OCI-LY1 (cell line): ENCODE results near the gene CHN1.
A peak's percentile ranks its signal among the peaks of the same experiment; 100 is the strongest.

Experiments
- H2AFZ ChIP-seq: fragments of 200-600 bp; sonication (generic), shearing (Covaris generic); 2 replicates; pipeline ENCODE4 v1.6.0; 2014; ENCODE audit warnings: antibody characterized with exemption, mild to moderate bottlenecking, low read length
- H3F3A ChIP-seq: fragments of 200-600 bp; sonication (generic), shearing (Covaris generic); 2 replicates; pipeline ENCODE4 v1.6.0; 2014; ENCODE audit warnings: mild to moderate bottlenecking, antibody characterized with exemption, low read length, moderate library complexity; ENCODE audit not compliant: insufficient read depth
- H3K27ac ChIP-seq: fragments of 200-600 bp; sonication (generic); 2 replicates; pipeline ENCODE4 v1.5.1; 2014; ENCODE audit warnings: low read length, mixed run types, mild to moderate bottlenecking, low read depth; ENCODE audit not compliant: poor library complexity, severe bottlenecking
- H3K27me3 ChIP-seq: fragments of 200-600 bp; sonication (generic); 2 replicates; pipeline ENCODE4 v1.6.0; 2014; ENCODE audit warnings: antibody characterized with exemption, mild to moderate bottlenecking, low read length, moderate library complexity; ENCODE audit not compliant: insufficient read depth
- H3K36me3 ChIP-seq: fragments of 200-600 bp; sonication (generic); 2 replicates; pipeline ENCODE4 v1.6.1; 2014; ENCODE audit warnings: mild to moderate bottlenecking, antibody characterized with exemption, low read length, moderate library complexity, mixed read lengths; ENCODE audit not compliant: insufficient read depth
- H3K4me1 ChIP-seq: fragments of 200-600 bp; sonication (generic); 2 replicates; pipeline ENCODE4 v1.5.1; 2014; ENCODE audit warnings: mild to moderate bottlenecking, low read length, moderate library complexity; ENCODE audit not compliant: insufficient read depth, severe bottlenecking
- H3K4me2 ChIP-seq: fragments of 200-600 bp; sonication (generic), shearing (Covaris generic); 2 replicates; pipeline ENCODE4 v1.6.1; 2014; ENCODE audit warnings: low read length
- H3K4me3 ChIP-seq: fragments of 200-600 bp; sonication (generic); 2 replicates; pipeline ENCODE4 v1.5.1; 2014; ENCODE audit warnings: low read length, low read depth, mild to moderate bottlenecking, mixed read lengths; ENCODE audit not compliant: poor library complexity, severe bottlenecking
- H3K79me2 ChIP-seq: fragments of 200-600 bp; shearing (Covaris generic); 2 replicates; pipeline ENCODE4 v1.6.1; 2016; ENCODE audit warnings: mixed run types, low read length, mixed read lengths; ENCODE audit not compliant: insufficient read depth
- H3K9ac ChIP-seq: fragments of 200-600 bp; sonication (generic), shearing (Covaris generic); 2 replicates; pipeline ENCODE4 v1.6.1; 2014; ENCODE audit warnings: mild to moderate bottlenecking, low read length, mixed read lengths
- H3K9me2 ChIP-seq: fragments of 200-600 bp; sonication (generic), shearing (Covaris generic); 2 replicates; pipeline ENCODE4 v1.6.1; 2014; ENCODE audit warnings: low read depth, mild to moderate bottlenecking, low read length, mixed read lengths
- H3K9me3 ChIP-seq: fragments of 200-600 bp; shearing (Covaris generic); 2 replicates; pipeline ENCODE4 v1.6.1; 2014; ENCODE audit warnings: low read length, mixed read lengths
- H4K20me1 ChIP-seq: fragments of 200-600 bp; sonication (generic), shearing (Covaris generic); 2 replicates; pipeline ENCODE4 v1.6.0; 2016; ENCODE audit warnings: mild to moderate bottlenecking, low read length; ENCODE audit not compliant: insufficient read depth
- EZH2 ChIP-seq: fragments of 200-600 bp; sonication (generic), shearing (Covaris generic); IDR thresholded peaks from 2 replicates; pipeline ENCODE4 v1.8.0; 2017; ENCODE audit warnings: borderline replicate concordance, mixed run types, mild to moderate bottlenecking, antibody characterized with exemption, low read length, moderate library complexity, mixed read lengths
- TF ChIP-seq, protein P1 (sequence below): fragments of 200-600 bp; sonication (generic), shearing (Covaris generic); IDR thresholded peaks from 2 replicates; pipeline ENCODE4 v1.5.1; 2017; ENCODE audit warnings: mild to moderate bottlenecking, antibody characterized with exemption, low read length, moderate library complexity, mixed read lengths

CHN1 gene

DNA sequence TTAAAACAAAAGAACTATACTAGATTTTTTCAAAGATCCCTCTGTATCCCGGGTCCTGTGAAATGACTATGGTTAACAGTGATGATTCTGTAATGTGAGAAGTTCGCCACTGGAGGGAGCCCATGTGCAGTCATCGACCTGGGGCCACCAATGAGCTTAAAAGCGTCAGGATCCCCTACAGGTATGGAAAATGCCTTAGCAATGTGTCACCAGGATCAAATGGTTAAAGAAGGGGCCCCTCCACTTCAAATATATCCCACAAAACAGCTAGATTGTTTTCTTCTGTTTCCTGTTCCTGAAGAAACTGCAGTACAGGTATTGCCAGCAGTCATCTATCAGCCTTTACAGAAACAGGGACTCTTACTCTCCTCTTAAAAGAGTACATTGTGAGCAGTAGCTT, 256.2 kb downstream of the CHN1 start:
- no peak for TF ChIP-seq EZH2
- TF ChIP-seq, protein P1, sequence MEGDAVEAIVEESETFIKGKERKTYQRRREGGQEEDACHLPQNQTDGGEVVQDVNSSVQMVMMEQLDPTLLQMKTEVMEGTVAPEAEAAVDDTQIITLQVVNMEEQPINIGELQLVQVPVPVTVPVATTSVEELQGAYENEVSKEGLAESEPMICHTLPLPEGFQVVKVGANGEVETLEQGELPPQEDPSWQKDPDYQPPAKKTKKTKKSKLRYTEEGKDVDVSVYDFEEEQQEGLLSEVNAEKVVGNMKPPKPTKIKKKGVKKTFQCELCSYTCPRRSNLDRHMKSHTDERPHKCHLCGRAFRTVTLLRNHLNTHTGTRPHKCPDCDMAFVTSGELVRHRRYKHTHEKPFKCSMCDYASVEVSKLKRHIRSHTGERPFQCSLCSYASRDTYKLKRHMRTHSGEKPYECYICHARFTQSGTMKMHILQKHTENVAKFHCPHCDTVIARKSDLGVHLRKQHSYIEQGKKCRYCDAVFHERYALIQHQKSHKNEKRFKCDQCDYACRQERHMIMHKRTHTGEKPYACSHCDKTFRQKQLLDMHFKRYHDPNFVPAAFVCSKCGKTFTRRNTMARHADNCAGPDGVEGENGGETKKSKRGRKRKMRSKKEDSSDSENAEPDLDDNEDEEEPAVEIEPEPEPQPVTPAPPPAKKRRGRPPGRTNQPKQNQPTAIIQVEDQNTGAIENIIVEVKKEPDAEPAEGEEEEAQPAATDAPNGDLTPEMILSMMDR = peak; percentile 91
- Histone ChIP-seq H3K4me2 (no peak overlapping the region), H3K79me2 (no peaks in the 10 kb centered on the region)

More for the DNA sequence above, 256.2 kb downstream of the CHN1 start:
- Histone ChIP-seq H3K27me3 (no peaks in the 10 kb centered on the region), H3K9me3 (no peaks in the 10 kb centered on the region), H3F3A (no peaks in the 10 kb centered on the region), H2AFZ (no peak overlapping the region), H3K4me3 (no peak overlapping the region), H3K27ac (peak overlapping the region; percentile 77), H3K4me1 (peaks cover 45% of the 10 kb centered on the region), H4K20me1 (no peaks in the 10 kb centered on the region), H3K36me3 (no peaks in the 10 kb centered on the region), H3K9ac (no peak overlapping the region), H3K9me2 (no peaks in the 10 kb centered on the region)
